8988T (cell line): ENCODE data around the gene ANAPC5.

ENCODE experiments used
- DNase-seq: peaks from one replicate; pipeline ENCODE4 v3.0.0; 2011

The ANAPC5 gene

GRCh38 chr12:121366063-121366459 lies 13.8 kb upstream of the ANAPC5 start:
- DNase-seq, result no peak

- DNase-seq, result no peak
These were observed 13.3 kb upstream of the ANAPC5 start for GRCh38 chr12:121365416-121366062.

GRCh38 chr12:121364683-121365121 lies 12.5 kb upstream of the ANAPC5 start:
- DNase-seq, result no peak

GRCh38 chr12:121358073-121358472 lies 5.9 kb upstream of the ANAPC5 start:
- no peak for DNase-seq

- DNase-seq, result no peak
These were observed 5.1 kb upstream of the ANAPC5 start for GRCh38 chr12:121357331-121357730.

- DNase-seq, result no peak
These were observed 4.4 kb upstream of the ANAPC5 start for GRCh38 chr12:121356657-121357056.

- DNase-seq, result no peak
These were observed 3.6 kb upstream of the ANAPC5 start for GRCh38 chr12:121355818-121356217.

GRCh38 chr12:121352682-121353018 lies 439 bp upstream of the ANAPC5 start:
- DNase-seq, result no peak

- no peak for DNase-seq
These were observed 5.5 kb downstream of the ANAPC5 start for GRCh38 chr12:121346747-121347146.

- DNase-seq, result no peak
These were observed 6.9 kb downstream of the ANAPC5 start for GRCh38 chr12:121345151-121345815.

GRCh38 chr12:121344506-121344905 lies 7.7 kb downstream of the ANAPC5 start:
- no peak for DNase-seq

GRCh38 chr12:121337416-121337815 lies 14.8 kb downstream of the ANAPC5 start:
- DNase-seq, result no peak

GRCh38 chr12:121334513-121335343 lies 17.5 kb downstream of the ANAPC5 start:
- DNase-seq, result no peak

- no peak for DNase-seq
These were observed 18.5 kb downstream of the ANAPC5 start for GRCh38 chr12:121333747-121334146.

GRCh38 chr12:121331248-121331647 lies 21.0 kb downstream of the ANAPC5 start:
- DNase-seq, result no peak

GRCh38 chr12:121330692-121331091 lies 21.5 kb downstream of the ANAPC5 start:
- DNase-seq, result no peak

GRCh38 chr12:121330195-121330594 lies 22.0 kb downstream of the ANAPC5 start:
- no peak for DNase-seq

GRCh38 chr12:121328620-121329019 lies 23.6 kb downstream of the ANAPC5 start:
- no peak for DNase-seq

- no peak for DNase-seq
These were observed 25.1 kb downstream of the ANAPC5 start for GRCh38 chr12:121326996-121327674.

GRCh38 chr12:121325922-121326396 lies 26.3 kb downstream of the ANAPC5 start:
- no peak for DNase-seq

- DNase-seq, result no peak
These were observed 28.3 kb downstream of the ANAPC5 start for GRCh38 chr12:121323908-121324307.

GRCh38 chr12:121318121-121318520 lies 34.1 kb downstream of the ANAPC5 start:
- DNase-seq, result no peak

- DNase-seq, result no peak
These were observed 37.8 kb downstream of the ANAPC5 start for GRCh38 chr12:121314431-121314830.
